GM18499 (cell line): ENCODE measurements around the gene ANAPC2.
"Not testable (repeated sequence)": the region's sequence is repeated elsewhere in the genome, so short reads cannot be mapped to it uniquely, and the experiment has no call there.

Experiments used
- ATAC-seq: cut with Tn5 transposase; IDR thresholded peaks from one replicate; pipeline ENCODE4 v1.9.1; 2021; ENCODE audit warnings: moderate number of reproducible peaks; ENCODE audit not compliant: insufficient read depth, unreplicated experiment

The ANAPC2 gene

GRCh38 chr9:137148661-137149060, 39.7 kb downstream of the ANAPC2 start:
- no peak for ATAC-seq

- ATAC-seq = no peak
Measured at GRCh38 chr9:137148242-137148641, 40.1 kb downstream of the ANAPC2 start.

GRCh38 chr9:137147793-137148160, 40.6 kb downstream of the ANAPC2 start:
- ATAC-seq = no peak

GRCh38 chr9:137147091-137147792, 41.1 kb downstream of the ANAPC2 start:
- no peak for ATAC-seq

- ATAC-seq = no peak
Measured at GRCh38 chr9:137146527-137146918, 41.8 kb downstream of the ANAPC2 start.

- no peak for ATAC-seq
Measured at GRCh38 chr9:137145731-137146526, 42.4 kb downstream of the ANAPC2 start.

- ATAC-seq = no peak
Measured at GRCh38 chr9:137143459-137143858, 44.9 kb downstream of the ANAPC2 start.

GRCh38 chr9:137141976-137142936, 46.1 kb downstream of the ANAPC2 start:
- no peak for ATAC-seq

GRCh38 chr9:137141050-137141810, 47.1 kb downstream of the ANAPC2 start:
- ATAC-seq = no peak

- no peak for ATAC-seq
Measured at GRCh38 chr9:137140151-137141012, 48.0 kb downstream of the ANAPC2 start.

GRCh38 chr9:137139468-137140150, 48.8 kb downstream of the ANAPC2 start:
- ATAC-seq = no peak

- ATAC-seq = no peak
Measured at GRCh38 chr9:137138722-137139467, 49.5 kb downstream of the ANAPC2 start, which contains the start of gene GRIN1. TSS of gene GRIN1 (plus strand) at chr9:137139154. CDS start at chr9:137139487, 333 bp downstream.

GRCh38 chr9:137138058-137138721, 50.2 kb downstream of the ANAPC2 start:
- ATAC-seq = no peak

GRCh38 chr9:137136881-137137607, 51.3 kb downstream of the ANAPC2 start:
- no peak for ATAC-seq

GRCh38 chr9:137136261-137136880, 52.0 kb downstream of the ANAPC2 start:
- ATAC-seq = no peak

- ATAC-seq = not testable (repeated sequence)
Measured at GRCh38 chr9:137135154-137135553, 53.2 kb downstream of the ANAPC2 start.
